Immature natural killer cell (primary cell): Measurements from ENCODE around the gene APOBEC3B. TPM values are rescaled to one million over a fixed set of nuclear protein-coding genes. Genes with fewer than 3 reads are reported as not detected.

ENCODE experiments used
- polyA plus RNA-seq, 3 donors: library from polyadenylated mRNA; unstranded; fragments of 300-500 nt; fragmentation: Illumina TruSeq; gene quantifications; one replicate each; pipeline ENCODE4 v1.2.3, GENCODE V29; 2021

APOBEC3B gene
- polyA plus RNA-seq, 3 donors from 2014 or later: 2.0 to 3.9 (median 3.3) TPM

Other genes starting within 250 kb of the APOBEC3B start
- 100 to 1,000 TPM; 444 to 668 (median 473) TPM for gene SUN2, start 226.3 kb upstream of the APOBEC3B start, polyA plus RNA-seq
- 10 to 100 TPM; 16.7 to 16.9 (median 16.8) TPM for gene DNAL4, start 188.2 kb upstream of the APOBEC3B start, polyA plus RNA-seq
- gene NPTXR, start 138.3 kb upstream of the APOBEC3B start, polyA plus RNA-seq: 1 to 10 TPM in 1 of 3 donors, under 1 TPM in 2; 0.59 to 1.4 (median 0.66) TPM
- gene CBX6, start 110.1 kb upstream of the APOBEC3B start, polyA plus RNA-seq: 10 to 100 TPM in 1 of 3 donors, 1 to 10 TPM in 2; 5.2 to 16.1 (median 6.3) TPM
- not detected for gene APOBEC3A, start 24.7 kb upstream of the APOBEC3B start, polyA plus RNA-seq
- 100 to 1,000 TPM; 242 to 468 (median 346) TPM for gene APOBEC3C, start 31.9 kb downstream of the APOBEC3B start, polyA plus RNA-seq
- gene APOBEC3D, start 38.8 kb downstream of the APOBEC3B start, polyA plus RNA-seq: 10 to 100 TPM in 2 of 3 donors, 1 to 10 TPM in 1; 3.9 to 25.3 (median 15.4) TPM
- gene APOBEC3F, start 58.5 kb downstream of the APOBEC3B start, polyA plus RNA-seq: 10 to 100 TPM in 2 of 3 donors, 1 to 10 TPM in 1; 9.0 to 43.0 (median 16.8) TPM
- 100 to 1,000 TPM; 494 to 885 (median 545) TPM for gene APOBEC3G, start 94.9 kb downstream of the APOBEC3B start, polyA plus RNA-seq
- gene APOBEC3H, start 114.9 kb downstream of the APOBEC3B start, polyA plus RNA-seq: 10 to 100 TPM; 16.7 to 22.2 (median 21.7) TPM
- gene CBX7, start 170.3 kb downstream of the APOBEC3B start, polyA plus RNA-seq: 1 to 10 TPM; 4.5 to 9.6 (median 9.1) TPM